H9 (cell line): ENCODE data around the gene RMC1. TPM values are rescaled to one million over a fixed set of nuclear protein-coding genes. Genes with fewer than 3 reads are reported as not detected.

ENCODE experiments used
- DNase-seq: peaks from one replicate; pipeline ENCODE4 v3.0.0-alpha.2; 2017
- H2AFZ ChIP-seq: one replicate; pipeline ENCODE4 v1.6.1; 2013; ENCODE audit warnings: mild to moderate bottlenecking, low read length, control low read depth, moderate library complexity
- H2AK5ac ChIP-seq: 2 replicates; pipeline ENCODE4 v1.6.1; 2013; ENCODE audit warnings: low read length, control low read depth, mixed read lengths; ENCODE audit not compliant: insufficient read length
- H2BK120ac ChIP-seq: one replicate; pipeline ENCODE4 v1.6.1; 2013; ENCODE audit warnings: low read depth, mild to moderate bottlenecking, low read length, control low read depth, inconsistent platforms; ENCODE audit not compliant: poor library complexity, severe bottlenecking
- H2BK12ac ChIP-seq: 2 replicates; pipeline ENCODE4 v1.6.1; 2013; ENCODE audit warnings: low read length, control low read depth, mixed read lengths, low read depth; ENCODE audit not compliant: insufficient read length
- H2BK15ac ChIP-seq: 2 replicates; pipeline ENCODE4 v1.6.1; 2013; ENCODE audit warnings: low read depth, low read length, control low read depth
- H2BK20ac ChIP-seq: one replicate; pipeline ENCODE4 v1.6.1; 2013; ENCODE audit warnings: low read depth, mild to moderate bottlenecking, low read length, control low read depth, inconsistent platforms; ENCODE audit not compliant: poor library complexity, severe bottlenecking
- H2BK5ac ChIP-seq: 2 replicates; pipeline ENCODE4 v1.6.1; 2013; ENCODE audit warnings: low read length, control low read depth, mixed read lengths; ENCODE audit not compliant: insufficient read length
- H3K14ac ChIP-seq: 2 replicates; pipeline ENCODE4 v1.6.1; 2013; ENCODE audit warnings: low read length, control low read depth; ENCODE audit not compliant: insufficient read depth
- H3K18ac ChIP-seq: 2 replicates; pipeline ENCODE4 v1.6.1; 2013; ENCODE audit warnings: low read depth, mild to moderate bottlenecking, mixed read lengths, low read length, control low read depth; ENCODE audit not compliant: insufficient read length
- H3K23ac ChIP-seq: 2 replicates; pipeline ENCODE4 v1.6.1; 2013; ENCODE audit warnings: low read length, control low read depth, mixed read lengths, low read depth; ENCODE audit not compliant: insufficient read length
- H3K23me2 ChIP-seq: 2 replicates; pipeline ENCODE4 v1.6.1; 2013; ENCODE audit warnings: low read depth, mild to moderate bottlenecking, mixed read lengths, low read length, control low read depth; ENCODE audit not compliant: insufficient read length, poor library complexity, severe bottlenecking
- H3K27ac ChIP-seq: 2 replicates; pipeline ENCODE4 v1.5.1; 2013; ENCODE audit warnings: low read length, control low read depth, mixed read lengths, low read depth; ENCODE audit not compliant: insufficient read length
- H3K27me3 ChIP-seq: 2 replicates; pipeline ENCODE4 v1.6.1; 2013; ENCODE audit warnings: low read length, control low read depth, inconsistent platforms; ENCODE audit not compliant: insufficient read depth
- H3K4ac ChIP-seq: 2 replicates; pipeline ENCODE4 v1.6.1; 2013; ENCODE audit warnings: low read depth, mild to moderate bottlenecking, control low read depth, inconsistent platforms, low read length, moderate library complexity
- H3K4me1 ChIP-seq: 2 replicates; pipeline ENCODE4 v1.6.1; 2013; ENCODE audit warnings: low read length, control low read depth, inconsistent platforms; ENCODE audit not compliant: insufficient read depth
- H3K4me2 ChIP-seq: 2 replicates; pipeline ENCODE4 v1.6.1; 2013; ENCODE audit warnings: low read length, control low read depth, mixed read lengths; ENCODE audit not compliant: insufficient read length, insufficient read depth
- H3K56ac ChIP-seq: 2 replicates; pipeline ENCODE4 v1.6.1; 2013; ENCODE audit warnings: low read depth, mild to moderate bottlenecking, mixed read lengths, low read length, control low read depth; ENCODE audit not compliant: insufficient read length
- H3K79me1 ChIP-seq: 2 replicates; pipeline ENCODE4 v1.6.1; 2013; ENCODE audit warnings: low read depth, mild to moderate bottlenecking, moderate library complexity, low read length, control low read depth, inconsistent platforms; ENCODE audit not compliant: insufficient read depth, poor library complexity, severe bottlenecking
- H3K79me2 ChIP-seq: 2 replicates; pipeline ENCODE4 v1.6.1; 2013; ENCODE audit warnings: low read length, control low read depth, inconsistent platforms; ENCODE audit not compliant: insufficient read depth
- H3K9ac ChIP-seq: 2 replicates; pipeline ENCODE4 v1.6.1; 2013; ENCODE audit warnings: low read length, control low read depth, mixed read lengths; ENCODE audit not compliant: insufficient read length; ENCODE audit errors: extremely low read depth
- H3K9me3 ChIP-seq: one replicate; pipeline ENCODE4 v1.6.1; 2013; ENCODE audit warnings: low read depth, low read length, inconsistent platforms; ENCODE audit not compliant: control insufficient read depth
- H3T11ph ChIP-seq: one replicate; pipeline ENCODE4 v1.6.1; 2013; ENCODE audit warnings: mild to moderate bottlenecking, low read length, control low read depth, inconsistent platforms
- H4K20me1 ChIP-seq: one replicate; pipeline ENCODE4 v1.6.1; 2013; ENCODE audit not compliant: control insufficient read depth, insufficient read length, insufficient read depth
- H4K5ac ChIP-seq: 2 replicates; pipeline ENCODE4 v1.6.1; 2013; ENCODE audit warnings: low read depth, mild to moderate bottlenecking, mixed read lengths, low read length, control low read depth; ENCODE audit not compliant: insufficient read length
- H4K8ac ChIP-seq: replicated peaks from 2 replicates; pipeline ENCODE4 v1.6.1; 2013; ENCODE audit warnings: low read length, control low read depth, mixed read lengths, low read depth; ENCODE audit not compliant: insufficient read length
- H4K91ac ChIP-seq: 2 replicates; pipeline ENCODE4 v1.6.1; 2013; ENCODE audit warnings: low read depth, mild to moderate bottlenecking, moderate library complexity, mixed read lengths, low read length, control low read depth; ENCODE audit not compliant: insufficient read length
- H3K27ac Mint-ChIP-seq, 3 experiments: 2 replicates in 2 of 3; 3 replicates in 1 of 3; pipeline ENCODE4 v1.8.0; 2020 to 2021; ENCODE audit warnings: mixed read lengths in 3 of 3, mild to moderate bottlenecking in 1 of 3, moderate library complexity in 1 of 3
- H3K27me3 Mint-ChIP-seq: 2 replicates; pipeline ENCODE4 v1.8.0; 2021; ENCODE audit warnings: low read depth, mild to moderate bottlenecking, moderate library complexity, mixed read lengths
- H3K36me3 Mint-ChIP-seq, 3 experiments: 2 replicates in 2 of 3; 3 replicates in 1 of 3; pipeline ENCODE4 v1.8.0; 2020 to 2021; ENCODE audit warnings: low read depth in 3 of 3, mixed read lengths in 3 of 3; ENCODE audit not compliant: insufficient read depth in 1 of 3
- H3K4me1 Mint-ChIP-seq, 2 experiments: 2 replicates each; pipeline ENCODE4 v1.8.0; 2020; ENCODE audit warnings: mixed read lengths in 2 of 2
- H3K4me3 Mint-ChIP-seq, 2 experiments: 2 replicates in 1 of 2; 3 replicates in 1 of 2; pipeline ENCODE4 v1.8.0; 2020 to 2021; ENCODE audit warnings: mild to moderate bottlenecking in 2 of 2, mixed read lengths in 2 of 2, moderate library complexity in 1 of 2
- H3K9me3 Mint-ChIP-seq, 2 experiments: 2 replicates in 1 of 2; 3 replicates in 1 of 2; pipeline ENCODE4 v1.8.0; 2020; ENCODE audit warnings: mild to moderate bottlenecking in 2 of 2, mixed read lengths in 2 of 2, moderate library complexity in 1 of 2
- CTCF ChIP-seq: fragments of 200-600 bp; sonication (generic); conservative IDR thresholded peaks from 3 replicates; pipeline ENCODE4 v1.8.0; 2021; ENCODE audit warnings: antibody characterized with exemption, mild to moderate bottlenecking
- WGBS: extraction: QIAGEN DNeasy Blood & Tissue Kit; methylation state at CpG from one replicate; pipeline ENCODE4 v1.1.7; 2013; ENCODE audit warnings: missing lambda C conversion rate, low lambda C conversion rate, mixed read lengths; ENCODE audit not compliant: insufficient read length; ENCODE audit errors: extremely low coverage; 5-methylcytosine and 5-hydroxymethylcytosine counted together
- total RNA-seq: library from RNA; stranded (reverse); gene quantifications from 2 replicates; pipeline ENCODE4 v1.2.1, GENCODE V29; 2021

The RMC1 gene
- total RNA-seq, 1 experiment from 2014 or later, result 21.3 TPM

DNA sequence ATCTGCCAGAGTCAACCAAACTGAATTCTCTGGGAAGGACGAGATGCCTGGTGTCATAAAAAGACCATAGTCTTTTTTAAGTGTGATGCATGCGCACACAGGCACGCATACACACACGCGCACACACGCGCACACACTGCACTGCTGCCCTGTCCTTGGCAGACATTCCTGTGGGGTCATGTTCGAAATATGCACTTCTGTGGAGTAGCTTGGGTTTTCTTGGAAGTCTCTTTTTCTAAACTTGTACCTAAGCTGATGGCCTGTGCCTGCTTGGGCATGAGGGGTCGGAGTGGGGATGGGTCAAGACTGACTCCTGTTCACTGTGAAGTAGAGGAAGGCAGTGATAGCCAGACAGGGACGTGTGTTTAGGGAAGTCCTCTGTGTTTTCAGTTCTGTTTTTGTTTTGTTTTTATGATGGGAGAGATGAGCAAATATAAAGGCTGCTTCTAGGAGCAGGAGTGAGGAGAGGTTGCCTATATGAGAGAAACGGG is 4.0 kb upstream of the RMC1 start:
- Histone ChIP-seq H3K4me2 (no peak overlapping the region), H3K56ac (no peak overlapping the region), H3T11ph (no peak overlapping the region), H4K20me1 (no peaks in the 10 kb centered on the region), H4K8ac (no peak overlapping the region), H3K18ac (no peak overlapping the region), H2BK5ac (no peak overlapping the region), H3K27me3 (no peaks in the 10 kb centered on the region), H3K9me3 (no peaks in the 10 kb centered on the region), H3K27ac (no peak overlapping the region), H2BK12ac (no peak overlapping the region), H3K79me2 (no peaks in the 10 kb centered on the region), H3K23ac (no peak overlapping the region), H3K4me1 (no peaks in the 10 kb centered on the region), H3K9ac (no peak overlapping the region), H2AK5ac (no peak overlapping the region), H3K79me1 (no peaks in the 10 kb centered on the region), H2BK15ac (no peak overlapping the region), H3K4ac (no peak overlapping the region), H2BK20ac (no peak overlapping the region), H4K5ac (no peak overlapping the region), H2AFZ (no peak overlapping the region), H4K91ac (no peak overlapping the region), H2BK120ac (no peak overlapping the region), H3K23me2 (peaks cover 3% of the 10 kb centered on the region), H3K14ac (no peak overlapping the region)
- peaks cover 14% of the 10 kb centered on the region for H3K27me3 Mint-ChIP-seq
- no peak for DNase-seq
- H3K27ac Mint-ChIP-seq, result no peak overlapping the region
- H3K4me1 Mint-ChIP-seq, result peaks cover 12 to 19% of the 10 kb centered on the region in 2 experiments
- WGBS, result 100% methylated on average over 1 of the region's 11 CpGs
- no peak overlapping the region for H3K4me3 Mint-ChIP-seq
- H3K9me3 Mint-ChIP-seq, result no peaks in the 10 kb centered on the region
- no peaks in the 10 kb centered on the region for H3K36me3 Mint-ChIP-seq
- TF ChIP-seq CTCF, result no peak
